GM12892 (cell line): ENCODE results near the gene SCP2.

Experiments used
- POLR2A ChIP-seq: IDR thresholded peaks from 2 replicates; pipeline ENCODE4 v1.6.1; 2011; ENCODE audit warnings: low read depth, low read length, control low read depth
- POLR2AphosphoS5 ChIP-seq: IDR thresholded peaks from 2 replicates; pipeline ENCODE4 v1.6.1; 2011; ENCODE audit warnings: low read depth, low read length, control low read depth
- TAF1 ChIP-seq: IDR thresholded peaks from 2 replicates; pipeline ENCODE4 v1.6.1; 2011; ENCODE audit warnings: low read depth, mild to moderate bottlenecking, control low read depth, low read length, borderline replicate concordance

DNA sequence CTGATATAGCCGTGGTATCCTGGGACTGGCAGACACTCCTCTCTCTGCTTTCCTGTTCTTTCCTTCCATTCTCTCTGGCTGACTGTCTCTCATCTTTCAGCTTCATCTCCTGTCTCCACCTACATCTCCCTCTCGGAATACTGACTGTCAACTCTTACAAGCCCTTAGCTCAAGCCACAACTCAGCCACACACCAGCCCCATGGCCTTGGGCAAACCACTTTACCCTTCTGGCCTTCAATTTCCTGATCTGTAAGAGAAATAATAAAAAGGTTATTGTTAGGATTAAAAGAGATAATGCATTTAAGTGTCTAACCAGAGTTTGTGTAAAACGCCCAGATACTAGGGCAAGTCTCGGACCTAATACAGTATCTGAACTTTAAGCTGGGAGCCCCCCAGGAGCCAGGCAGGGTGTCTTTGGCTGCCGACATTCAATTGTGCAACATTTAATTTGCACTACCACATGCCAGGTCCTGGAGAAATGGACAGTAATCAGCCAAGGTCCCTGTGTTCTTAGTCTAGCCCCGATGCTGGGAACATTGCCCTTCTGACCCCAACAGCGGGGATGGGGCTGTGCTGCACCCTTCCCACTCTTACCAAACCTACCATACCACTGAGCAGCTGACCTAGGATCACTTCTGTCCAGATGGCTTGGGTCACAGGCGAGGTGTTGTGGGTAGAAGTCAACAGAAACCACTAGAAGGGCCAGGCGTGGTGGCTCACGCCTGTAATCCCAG, 10.7 kb upstream of the SCP2 start:
- TF ChIP-seq POLR2A (no peak), POLR2AphosphoS5 (no peak), TAF1 (no peak)
